KOPT-K1 (cell line): Measurements from ENCODE around the gene DIRAS3.
"Not testable (repeated sequence)": the region's sequence is repeated elsewhere in the genome, so short reads cannot be mapped to it uniquely, and the experiment has no call there.

Experiments
- H3K27ac ChIP-seq: fragments of 200-600 bp; sonication (generic); 2 replicates; pipeline ENCODE4 v1.5.1; 2016; ENCODE audit warnings: antibody characterized with exemption, mild to moderate bottlenecking, low read depth, low read length; ENCODE audit not compliant: poor library complexity, severe bottlenecking
- H3K36me3 ChIP-seq: fragments of 200-600 bp; sonication (generic); 2 replicates; pipeline ENCODE4 v1.5.1; 2017; ENCODE audit warnings: antibody characterized with exemption, mild to moderate bottlenecking, low read length, moderate library complexity; ENCODE audit not compliant: insufficient read depth
- H3K9me3 ChIP-seq: fragments of 200-600 bp; sonication (generic); 2 replicates; pipeline ENCODE4 v1.5.1; 2017; ENCODE audit warnings: antibody characterized with exemption, low read length, mild to moderate bottlenecking; ENCODE audit not compliant: insufficient read depth, poor library complexity, severe bottlenecking

The DIRAS3 gene

GRCh38 chr1:68046423-68046822, 4.0 kb downstream of the DIRAS3 start:
- no peak overlapping the region for H3K27ac ChIP-seq
- no peaks in the 10 kb centered on the region for H3K36me3 ChIP-seq
- H3K9me3 ChIP-seq, result no peaks in the 10 kb centered on the region

DNA sequence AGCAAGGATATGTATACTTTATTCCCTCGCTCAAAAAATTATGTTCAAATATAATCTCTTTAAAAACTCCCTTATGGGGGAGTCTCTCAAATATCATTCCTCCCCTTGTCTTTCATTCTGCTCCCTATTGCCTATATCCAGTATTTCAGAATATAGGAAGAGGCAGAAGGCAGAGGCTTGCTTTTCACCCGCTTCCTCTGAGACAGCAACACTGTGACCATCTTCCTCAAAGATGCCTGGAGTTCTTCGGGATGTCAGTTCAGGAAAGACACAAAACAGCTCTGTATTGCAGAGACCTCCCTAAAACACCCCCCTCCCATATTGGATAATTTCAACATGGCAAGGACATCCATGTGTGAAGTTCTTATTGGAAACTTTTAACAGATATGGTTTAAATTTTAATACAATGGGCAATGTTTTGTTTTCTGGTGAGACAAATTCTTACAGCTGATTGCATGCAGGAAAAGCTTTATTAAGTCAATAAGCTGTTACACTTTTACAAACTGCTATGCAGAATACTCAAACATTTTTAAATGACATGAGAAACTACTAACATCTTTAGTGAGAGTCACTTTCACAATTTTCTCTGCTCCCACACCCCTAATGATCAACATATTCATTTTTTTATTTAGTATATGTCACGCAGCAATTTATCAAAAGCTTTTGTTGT, 4.8 kb downstream of the DIRAS3 start:
- no peak overlapping the region for H3K27ac ChIP-seq
- no peaks in the 10 kb centered on the region for H3K36me3 ChIP-seq

DNA sequence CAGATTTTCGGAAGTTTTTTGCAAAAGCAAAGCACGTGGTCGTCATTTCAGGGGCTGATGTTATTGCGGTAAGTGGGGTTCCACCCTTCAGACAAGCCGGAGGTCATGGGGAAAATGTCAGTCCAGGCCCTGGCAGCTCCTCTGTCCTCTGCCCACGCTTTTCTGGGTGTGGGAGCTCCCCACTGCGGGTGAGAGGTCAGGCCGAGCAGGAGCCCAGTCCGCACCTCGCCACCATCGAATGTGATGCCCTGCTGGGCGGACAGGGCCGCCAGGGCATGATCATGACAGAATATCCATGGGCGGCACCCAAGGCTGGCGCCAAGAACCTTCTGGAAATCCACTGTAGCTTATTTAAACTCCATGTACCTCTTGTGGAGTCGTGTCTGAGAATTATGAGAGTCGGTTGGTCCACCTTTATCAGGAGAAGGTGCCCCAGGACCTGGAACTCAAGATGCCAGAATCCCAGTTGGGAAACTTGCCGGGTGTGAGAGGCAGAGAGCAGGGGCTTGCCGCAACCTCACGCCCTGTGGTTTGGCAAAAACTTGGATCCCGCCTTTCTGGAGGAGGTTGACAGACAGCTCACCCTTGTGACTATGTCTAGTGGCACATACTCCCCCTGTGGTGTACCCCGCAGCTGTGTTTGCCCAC, 6.9 kb downstream of the DIRAS3 start:
- H3K9me3 ChIP-seq, result no peaks in the 10 kb centered on the region
- H3K36me3 ChIP-seq, result no peaks in the 10 kb centered on the region
- H3K27ac ChIP-seq, result no peak overlapping the region

More for the DNA sequence above, 4.8 kb downstream of the DIRAS3 start:
- no peaks in the 10 kb centered on the region for H3K9me3 ChIP-seq

- Histone ChIP-seq H3K9me3 (no peaks in the 10 kb centered on the region), H3K36me3 (no peaks in the 10 kb centered on the region), H3K27ac (no peak overlapping the region)
Measured at GRCh38 chr1:68036946-68037345, 13.5 kb downstream of the DIRAS3 start.

DNA sequence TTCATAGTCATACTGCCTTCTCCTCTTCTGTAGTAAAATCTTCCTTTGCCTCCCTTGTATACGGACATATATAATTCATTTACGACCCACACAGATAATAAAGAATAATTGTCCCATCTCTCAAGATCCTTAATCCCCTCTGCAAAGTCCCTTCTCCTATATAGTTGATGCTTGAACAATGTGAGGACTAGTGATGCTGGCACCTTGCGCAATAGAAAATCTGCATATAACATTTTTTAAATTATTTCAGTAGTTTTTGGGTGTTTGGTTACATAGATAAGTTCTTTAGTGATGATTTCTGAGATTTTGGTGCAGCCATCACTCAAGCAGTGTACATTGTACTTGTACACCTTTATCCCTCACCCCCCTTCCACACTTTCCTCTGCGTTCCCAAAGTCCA, 21.0 kb downstream of the DIRAS3 start:
- Histone ChIP-seq H3K36me3 (no peaks in the 10 kb centered on the region), H3K27ac (no peak overlapping the region), H3K9me3 (no peaks in the 10 kb centered on the region)

DNA sequence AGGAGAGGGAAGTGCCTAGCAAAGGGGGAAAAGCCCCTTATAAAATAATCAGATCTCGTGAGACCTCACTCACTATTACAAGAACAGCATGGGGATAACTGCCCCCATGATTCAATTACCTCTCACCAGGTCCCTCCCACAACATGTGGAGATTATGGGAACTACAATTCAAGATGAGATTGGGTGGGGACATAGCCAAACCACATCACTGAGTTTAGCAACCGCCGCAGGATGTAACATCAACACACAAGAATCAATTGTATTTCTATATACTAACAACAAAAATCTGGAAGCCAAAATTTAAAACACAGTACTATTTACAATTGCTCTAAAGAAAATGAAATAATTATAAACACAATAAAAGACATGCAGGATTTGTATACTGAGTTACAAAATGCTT, 21.9 kb downstream of the DIRAS3 start:
- Histone ChIP-seq H3K27ac (no peak overlapping the region), H3K9me3 (no peaks in the 10 kb centered on the region), H3K36me3 (no peaks in the 10 kb centered on the region)

DNA sequence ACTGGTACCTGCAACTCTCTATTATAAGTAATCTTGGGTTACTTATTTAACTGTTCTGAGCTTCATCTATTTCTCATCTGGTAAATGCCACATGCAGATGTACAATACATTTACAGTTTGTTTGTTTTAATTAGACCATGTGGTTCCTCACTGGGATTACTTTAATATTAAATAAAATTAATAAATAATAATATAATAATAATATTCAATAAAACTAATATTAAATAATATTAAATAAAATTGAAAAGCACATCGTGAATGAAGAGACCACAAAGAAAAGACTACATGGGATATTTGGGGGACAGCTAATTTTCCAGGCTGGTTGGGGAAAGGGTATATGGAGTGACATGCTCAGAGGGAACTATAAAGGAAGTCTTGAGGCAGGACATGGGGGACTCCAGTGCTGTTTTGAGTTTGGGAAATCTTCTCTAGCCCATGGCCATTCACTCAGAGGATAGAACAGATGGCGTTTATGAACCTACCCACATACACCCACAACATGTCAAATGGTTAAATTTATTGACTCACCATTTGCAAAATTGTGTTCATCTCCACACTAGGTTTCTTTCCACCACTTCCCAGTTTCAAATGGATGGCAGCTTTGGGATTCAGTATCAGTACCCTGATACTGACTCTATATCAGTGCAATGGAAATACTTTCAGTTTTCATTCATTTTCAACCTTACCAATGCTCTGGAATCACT, 25.6 kb downstream of the DIRAS3 start:
- H3K9me3 ChIP-seq, result no peaks in the 10 kb centered on the region
- H3K27ac ChIP-seq, result no peak overlapping the region

DNA sequence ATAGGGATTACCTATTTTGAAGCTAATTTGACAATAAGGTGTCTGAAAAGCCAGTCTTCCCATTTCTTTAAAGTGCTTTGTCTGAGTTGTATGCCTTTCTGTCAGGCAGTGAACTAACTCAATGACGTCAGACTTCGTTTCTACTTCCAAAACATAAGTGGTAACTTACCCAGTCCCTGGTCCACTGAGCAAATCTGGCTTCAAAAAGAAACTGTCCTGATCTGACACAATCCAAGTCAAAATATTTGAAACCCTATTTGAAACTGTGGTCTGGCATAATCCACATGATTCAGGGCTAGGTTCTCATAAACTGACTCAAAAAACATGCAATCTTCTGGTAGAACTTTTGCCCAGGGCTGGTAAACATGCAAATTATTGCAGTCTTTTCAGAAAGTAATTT, 34.0 kb downstream of the DIRAS3 start:
- Histone ChIP-seq H3K36me3 (no peaks in the 10 kb centered on the region), H3K27ac (no peak overlapping the region), H3K9me3 (no peaks in the 10 kb centered on the region)

More for the DNA sequence above, 25.6 kb downstream of the DIRAS3 start:
- no peaks in the 10 kb centered on the region for H3K36me3 ChIP-seq

DNA sequence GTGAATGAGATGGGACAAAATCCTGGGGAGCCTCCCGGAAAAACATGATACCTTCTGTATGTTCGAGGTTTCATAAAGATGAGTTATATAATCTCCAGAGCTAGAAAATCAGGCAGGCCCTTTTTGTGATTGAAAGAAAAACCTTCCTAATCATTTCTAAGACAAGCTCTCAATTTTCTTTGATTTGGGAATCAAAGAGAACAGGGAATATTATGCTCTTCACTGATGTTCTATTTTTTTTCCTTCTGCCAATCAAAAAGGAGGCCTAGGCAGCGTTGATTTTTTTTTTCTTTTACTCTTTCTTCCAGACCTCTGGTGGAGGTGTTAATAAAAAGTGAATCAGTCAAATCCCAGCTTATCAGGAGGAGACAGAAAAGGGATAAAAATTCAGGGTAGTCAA, 34.5 kb downstream of the DIRAS3 start:
- no peak overlapping the region for H3K27ac ChIP-seq
- no peaks in the 10 kb centered on the region for H3K36me3 ChIP-seq
- H3K9me3 ChIP-seq, result no peaks in the 10 kb centered on the region

DNA sequence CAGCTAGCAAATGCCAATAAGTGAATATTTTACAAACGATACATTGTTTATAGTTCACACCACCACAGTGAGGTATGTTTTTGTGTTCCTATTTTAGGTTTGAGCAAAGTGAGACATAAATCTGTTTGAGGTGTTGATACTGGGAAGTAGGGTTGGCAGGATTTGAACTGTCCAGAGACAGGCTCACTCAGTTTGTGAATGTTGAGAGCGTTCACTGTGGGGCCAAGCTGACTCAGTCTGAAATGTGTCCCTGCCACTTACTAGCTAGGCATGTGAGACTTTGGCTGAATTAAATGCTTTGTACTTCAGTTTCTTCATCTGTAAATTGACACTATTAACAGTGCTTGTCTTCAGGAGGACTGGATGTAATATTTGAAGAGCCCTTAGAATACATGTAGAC, 35.1 kb downstream of the DIRAS3 start:
- Histone ChIP-seq H3K9me3 (no peaks in the 10 kb centered on the region), H3K36me3 (no peaks in the 10 kb centered on the region), H3K27ac (no peak overlapping the region)

GRCh38 chr1:68013351-68013750, 37.1 kb downstream of the DIRAS3 start:
- Histone ChIP-seq H3K27ac (no peak overlapping the region), H3K9me3 (no peaks in the 10 kb centered on the region), H3K36me3 (no peaks in the 10 kb centered on the region)

GRCh38 chr1:68011657-68012375, 38.6 kb downstream of the DIRAS3 start:
- Histone ChIP-seq H3K36me3 (no peaks in the 10 kb centered on the region), H3K27ac (no peak overlapping the region), H3K9me3 (no peaks in the 10 kb centered on the region)

GRCh38 chr1:68010543-68010942, 39.9 kb downstream of the DIRAS3 start:
- no peaks in the 10 kb centered on the region for H3K36me3 ChIP-seq
- no peaks in the 10 kb centered on the region for H3K9me3 ChIP-seq
- H3K27ac ChIP-seq, result no peak overlapping the region

DNA sequence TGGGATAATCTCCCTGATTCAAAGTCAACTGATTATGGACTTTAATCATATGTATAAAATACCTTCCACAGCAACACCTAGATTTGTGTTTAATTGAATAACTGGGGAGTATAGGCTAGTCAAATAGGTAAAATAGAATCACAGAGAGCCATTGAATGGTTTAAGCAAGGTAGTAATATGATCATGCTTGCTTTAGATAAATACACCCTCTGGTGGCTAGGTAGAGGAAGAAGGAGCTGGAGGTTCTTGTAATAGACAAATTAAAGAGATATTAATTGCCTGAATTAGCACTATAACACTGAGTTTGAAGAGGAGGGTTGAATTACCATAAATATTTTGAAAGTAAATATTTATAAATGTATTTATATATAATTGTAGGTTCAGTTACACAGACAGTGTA, 40.3 kb downstream of the DIRAS3 start:
- Histone ChIP-seq H3K27ac (no peak overlapping the region), H3K36me3 (no peaks in the 10 kb centered on the region), H3K9me3 (no peaks in the 10 kb centered on the region)

- not testable (repeated sequence) for H3K27ac ChIP-seq, H3K9me3 ChIP-seq, H3K36me3 ChIP-seq
Measured at GRCh38 chr1:68003626-68004025, 46.8 kb downstream of the DIRAS3 start.
